ENCODE results near the gene MITF.
A peak's percentile ranks its signal among the peaks of the same experiment; 100 is the strongest.

Gene MITF

DNA sequence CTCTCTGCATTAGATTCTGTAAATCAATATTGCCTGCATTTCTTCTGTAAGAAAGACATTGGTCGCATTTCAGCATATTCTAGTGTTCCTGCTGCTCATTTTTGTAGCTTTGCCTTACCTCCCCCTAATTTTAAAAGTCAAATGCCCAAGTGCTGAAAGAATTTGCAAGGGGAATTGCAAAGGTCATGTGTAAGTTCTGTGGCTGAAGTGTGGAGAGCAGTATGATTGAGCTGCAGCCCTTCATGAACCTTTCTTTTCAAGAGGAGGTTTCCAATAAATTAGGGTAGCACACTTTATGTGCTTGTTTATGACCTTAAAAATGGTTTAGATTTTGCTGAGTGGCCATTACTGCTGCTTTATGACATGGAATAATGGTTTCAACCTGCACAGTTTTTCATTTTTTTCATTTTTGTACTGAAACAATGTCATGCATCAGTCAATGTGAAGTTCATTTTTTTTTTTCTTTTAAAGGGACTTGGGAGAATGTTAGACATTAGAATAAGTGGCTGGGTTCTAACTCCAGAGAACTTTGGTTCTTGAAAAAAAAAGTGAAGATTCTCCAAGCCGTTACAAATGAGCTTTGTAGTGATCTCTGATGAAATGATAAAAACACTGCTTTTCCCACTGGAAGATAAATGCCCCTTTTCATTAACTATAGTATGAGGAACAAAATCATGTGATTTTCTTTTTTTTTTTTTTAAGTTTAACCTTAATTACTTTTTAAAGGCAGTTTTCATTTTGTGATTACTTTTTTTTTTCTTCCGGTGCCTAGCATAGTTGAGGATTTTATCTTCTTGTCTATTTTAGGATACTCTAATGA lies 99.6 kb downstream of the MITF start:
- no peak for DNase-seq (ENCODE audit: low spot score)

DNA sequence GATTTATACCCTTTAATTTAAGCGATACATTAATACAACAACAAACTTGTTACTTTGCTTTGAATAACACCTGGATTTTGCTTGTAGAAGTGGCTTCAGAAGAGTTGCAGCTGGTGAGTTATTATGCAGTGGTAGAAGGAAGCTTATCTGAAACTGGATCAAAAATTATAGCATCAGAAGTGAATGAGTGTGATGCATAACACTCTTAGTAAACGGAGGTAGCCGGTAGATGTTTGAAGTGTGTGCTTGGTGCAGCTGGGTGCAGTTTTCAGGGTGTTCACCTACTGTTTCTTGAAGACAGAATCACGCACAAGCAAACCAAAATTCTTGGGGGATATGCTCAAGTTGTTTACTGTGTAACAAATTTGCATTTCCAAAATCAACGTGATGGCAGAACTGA lies 103.1 kb downstream of the MITF start:
- DNase-seq (ENCODE audit: low spot score) = no peak

DNA sequence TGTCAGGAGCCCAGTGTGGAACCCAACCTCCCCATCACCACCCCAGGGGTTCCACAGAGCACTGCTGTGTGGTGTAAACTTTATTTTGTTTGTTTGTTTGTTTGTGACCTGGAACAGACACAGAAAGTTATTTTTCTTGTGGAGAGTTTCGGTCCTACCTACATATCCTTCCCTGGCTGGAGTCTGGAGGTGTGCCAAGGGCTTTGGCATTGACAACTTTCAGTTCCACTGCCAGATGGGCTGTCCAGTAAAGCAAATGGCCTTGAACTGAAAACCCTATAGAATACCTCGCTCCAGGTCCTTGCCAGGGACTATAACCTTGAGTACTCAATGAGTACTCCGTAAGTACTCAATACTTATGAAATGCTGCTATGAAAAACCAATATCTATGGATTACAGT lies 103.5 kb downstream of the MITF start:
- DNase-seq (ENCODE audit: low spot score) = no peak

DNA sequence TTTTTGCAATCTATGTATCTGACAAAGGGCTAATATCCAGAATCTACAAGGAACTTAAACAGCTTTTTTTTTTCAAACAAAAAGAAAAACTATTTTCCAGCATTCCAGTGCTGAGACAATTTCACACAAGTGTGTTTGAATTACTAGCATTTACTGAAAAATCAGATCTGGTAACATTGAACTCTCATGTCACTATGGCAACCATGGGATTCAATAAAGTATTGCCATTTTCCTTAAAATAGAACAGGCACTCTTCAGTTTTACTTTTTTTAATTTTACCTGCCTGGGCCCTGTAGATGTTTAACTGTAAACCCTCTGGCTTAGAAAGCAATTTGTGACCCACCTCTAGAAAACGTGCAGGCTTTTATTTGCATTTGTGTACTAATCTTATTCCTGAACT lies 105.4 kb downstream of the MITF start:
- no peak for DNase-seq (ENCODE audit: low spot score)

DNA sequence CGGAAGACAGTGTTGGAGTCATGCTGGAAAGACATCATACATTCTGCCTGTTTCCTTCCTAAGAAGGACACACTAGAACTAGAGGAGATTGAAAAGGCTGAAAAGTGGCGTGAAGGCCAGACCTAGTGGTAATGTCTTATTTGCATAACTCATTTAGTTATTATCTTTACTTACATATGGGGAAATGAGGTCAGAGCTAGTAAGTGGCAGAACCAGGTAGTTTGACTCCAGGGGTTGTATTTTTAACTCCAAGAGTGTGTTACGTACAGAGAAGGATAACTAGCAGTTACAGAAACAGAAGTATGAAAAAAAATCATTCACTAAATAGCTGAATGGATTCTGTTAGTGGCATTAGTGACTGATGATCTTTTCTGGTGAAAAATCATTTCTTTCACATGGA lies 108.0 kb downstream of the MITF start:
- DNase-seq (ENCODE audit: low spot score) = no peak

DNA sequence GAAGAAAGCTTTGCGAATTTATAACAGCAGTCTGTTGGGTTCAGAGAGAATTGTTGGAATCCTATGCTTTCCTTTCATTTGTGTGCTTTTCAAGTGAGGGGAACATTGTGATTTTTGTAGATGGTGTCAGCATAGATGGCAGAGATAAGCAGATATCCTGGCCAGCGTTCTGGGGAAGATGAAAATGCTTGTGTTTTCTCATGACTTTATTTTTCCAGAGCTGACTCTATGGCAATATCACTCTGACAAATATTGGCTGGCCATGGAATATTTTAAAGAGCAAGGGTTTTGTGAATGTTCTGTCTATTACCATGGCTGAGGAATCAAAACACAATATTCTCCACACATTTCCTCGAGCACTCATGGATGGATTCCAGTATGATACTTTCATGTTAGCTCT lies 108.8 kb downstream of the MITF start:
- DNase-seq (ENCODE audit: low spot score) = no peak

DNA sequence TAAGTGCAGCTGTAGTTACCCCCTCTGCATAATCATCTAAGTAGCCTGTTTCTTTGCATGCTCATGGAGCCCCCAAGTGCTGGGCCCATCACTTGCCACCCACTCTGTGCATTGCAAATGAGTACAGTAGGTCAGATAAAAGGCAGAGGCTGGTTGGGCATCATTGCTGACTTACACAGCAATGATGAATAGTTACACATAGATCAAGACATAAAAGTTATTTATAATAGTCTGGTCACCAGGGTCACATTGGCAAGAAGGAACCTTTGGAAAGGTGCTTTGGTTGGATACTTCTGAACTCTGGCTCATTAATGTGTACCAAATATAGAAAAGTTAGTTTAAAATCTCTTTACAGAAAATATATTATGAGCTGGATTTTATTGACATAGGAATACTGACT lies 111.6 kb downstream of the MITF start:
- DNase-seq (ENCODE audit: low spot score) = no peak

DNA sequence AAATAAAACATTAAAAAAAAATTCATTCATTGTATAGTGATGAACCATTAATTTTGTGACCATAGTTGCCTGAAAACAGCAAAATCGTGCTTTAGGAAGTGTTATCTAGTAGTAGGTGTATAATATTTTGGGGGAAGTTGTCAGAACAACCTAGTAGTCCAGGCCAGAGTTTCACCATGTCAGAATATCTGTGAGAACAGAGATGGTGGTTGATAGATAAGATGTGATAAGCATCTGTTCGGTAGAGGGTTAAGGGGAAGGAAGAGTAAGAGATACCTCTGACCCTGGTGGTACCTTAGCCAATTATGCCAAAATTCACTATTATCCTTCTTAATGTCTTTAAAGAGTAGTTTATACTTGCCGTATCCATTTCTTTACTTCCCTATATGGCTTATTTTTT lies 113.8 kb downstream of the MITF start:
- no peak for DNase-seq (ENCODE audit: low spot score)

DNA sequence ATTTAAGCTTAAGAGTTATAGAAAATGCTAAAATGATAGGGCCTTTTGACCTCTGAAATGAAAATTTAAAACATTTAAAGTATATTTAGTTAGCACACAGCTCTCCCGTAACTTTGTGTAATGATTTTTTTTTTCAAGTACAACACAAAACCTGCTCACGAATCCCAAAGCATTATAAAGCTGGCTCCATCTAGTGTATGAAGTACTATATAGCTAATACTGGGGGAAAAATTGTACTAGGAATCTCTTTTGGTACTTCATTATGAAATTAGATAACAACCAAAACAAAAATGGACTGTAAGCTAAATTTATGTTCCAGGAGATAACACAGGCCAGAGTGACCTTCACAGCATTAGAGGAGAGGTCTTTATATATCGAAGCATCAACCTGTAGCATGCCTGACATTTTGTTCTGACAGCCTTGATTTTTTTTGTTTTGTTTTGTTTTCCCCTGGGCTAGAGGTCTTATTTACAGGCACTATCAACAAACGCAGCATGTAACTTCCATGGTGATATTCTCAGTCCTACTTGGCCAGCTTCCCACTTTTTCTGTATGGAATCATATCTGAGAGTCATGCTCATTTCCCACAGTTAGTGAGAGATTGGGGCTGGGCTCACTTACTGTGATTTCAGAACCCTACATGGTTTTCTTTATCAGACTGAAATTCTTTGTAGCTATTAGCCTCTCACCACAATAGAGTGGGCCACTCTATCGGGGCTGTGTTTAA lies 116.3 kb downstream of the MITF start:
- peak; percentile 38 for DNase-seq (ENCODE audit: low spot score)

DNA sequence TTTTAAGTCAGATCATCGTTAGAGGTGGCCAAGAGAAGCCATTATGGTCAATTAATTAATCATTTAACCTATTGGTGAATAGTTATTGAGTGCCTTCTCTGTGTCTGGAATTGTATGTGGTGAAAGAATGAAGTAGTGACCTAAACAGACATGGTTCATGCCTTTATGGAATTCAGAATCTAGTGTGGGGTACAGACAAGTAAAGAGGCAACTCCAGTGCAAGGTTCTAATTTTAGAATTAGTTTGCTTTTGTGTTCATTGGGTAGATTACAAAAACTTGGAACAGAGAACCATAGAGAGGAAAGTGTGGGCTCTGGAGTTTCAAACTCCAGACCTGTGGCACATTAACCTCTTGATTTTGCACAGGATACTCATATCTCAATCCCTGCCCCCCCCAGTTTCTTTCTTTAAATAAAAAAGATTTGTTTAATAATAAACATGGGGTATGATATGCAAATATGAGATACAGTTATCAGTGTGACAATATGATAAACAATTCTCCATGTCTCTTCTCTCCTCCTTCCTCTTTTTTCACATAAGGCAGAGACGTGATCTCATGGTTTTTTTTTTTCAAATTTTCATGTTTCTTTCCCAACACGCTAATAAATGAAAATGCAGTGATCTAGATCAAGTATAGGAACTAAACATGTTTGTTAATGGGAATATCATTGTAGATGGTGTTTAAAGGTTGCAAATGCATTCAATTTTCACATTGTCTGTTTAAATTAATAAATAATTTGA lies 117.9 kb downstream of the MITF start:
- no peak for DNase-seq (ENCODE audit: low spot score)

DNA sequence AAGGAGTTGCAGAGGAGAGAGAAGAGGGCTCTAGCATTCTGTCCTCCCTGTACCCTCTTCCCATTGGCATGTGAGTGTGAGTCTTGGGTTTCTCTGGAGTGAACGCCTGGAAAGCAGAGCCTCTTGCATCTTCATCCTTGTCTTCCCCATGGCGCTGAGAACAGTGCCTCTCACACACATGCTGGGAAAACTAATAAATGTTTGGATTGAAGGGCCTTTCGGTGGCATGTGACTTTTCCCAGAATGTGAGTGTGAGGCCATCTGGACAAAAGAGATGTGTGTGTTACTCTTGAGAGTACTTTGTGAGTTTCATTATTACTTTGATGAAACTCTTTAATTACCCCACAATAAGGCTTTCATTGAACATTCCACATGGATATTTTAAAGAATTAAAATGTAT lies 122.3 kb downstream of the MITF start:
- DNase-seq (ENCODE audit: low spot score) = no peak

DNA sequence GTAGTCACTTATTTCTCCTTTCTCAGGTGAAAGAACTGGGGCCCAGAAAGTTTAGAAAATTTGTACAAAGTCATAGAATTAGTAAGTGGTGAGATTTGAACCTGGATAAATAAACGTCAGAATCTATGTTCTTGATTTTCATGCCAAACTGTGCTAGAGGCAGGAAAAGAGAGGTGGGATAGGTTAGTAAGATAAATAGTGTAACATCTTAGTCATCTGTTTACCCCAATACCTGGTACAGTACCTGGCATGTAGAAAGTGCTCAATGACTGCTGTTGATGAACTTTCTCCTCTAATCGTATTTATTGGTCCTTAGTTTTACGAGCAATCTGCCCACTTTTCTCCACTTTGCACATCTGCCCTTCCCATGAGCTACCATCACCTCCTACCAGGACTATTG lies 124.9 kb downstream of the MITF start:
- no peak for DNase-seq (ENCODE audit: low spot score)

DNA sequence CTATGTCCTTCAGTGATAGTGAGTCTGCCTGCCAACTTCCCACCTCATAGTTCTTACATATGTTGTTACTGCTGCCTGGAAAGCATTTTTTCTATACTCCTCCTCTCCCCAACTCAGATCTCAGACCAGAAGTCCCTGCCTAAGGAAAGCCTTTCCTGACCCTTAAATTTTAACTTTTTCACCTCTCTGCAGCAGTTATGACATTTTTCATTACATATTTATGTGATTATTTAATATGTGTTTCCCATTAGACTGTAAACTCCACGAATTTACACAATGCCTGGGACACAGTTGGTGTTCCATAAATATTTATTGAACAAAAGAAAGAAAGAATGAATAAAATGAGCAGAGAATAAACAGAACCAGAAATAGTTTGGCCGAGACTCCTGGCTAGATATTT lies 125.5 kb downstream of the MITF start:
- DNase-seq (ENCODE audit: low spot score) = no peak

DNA sequence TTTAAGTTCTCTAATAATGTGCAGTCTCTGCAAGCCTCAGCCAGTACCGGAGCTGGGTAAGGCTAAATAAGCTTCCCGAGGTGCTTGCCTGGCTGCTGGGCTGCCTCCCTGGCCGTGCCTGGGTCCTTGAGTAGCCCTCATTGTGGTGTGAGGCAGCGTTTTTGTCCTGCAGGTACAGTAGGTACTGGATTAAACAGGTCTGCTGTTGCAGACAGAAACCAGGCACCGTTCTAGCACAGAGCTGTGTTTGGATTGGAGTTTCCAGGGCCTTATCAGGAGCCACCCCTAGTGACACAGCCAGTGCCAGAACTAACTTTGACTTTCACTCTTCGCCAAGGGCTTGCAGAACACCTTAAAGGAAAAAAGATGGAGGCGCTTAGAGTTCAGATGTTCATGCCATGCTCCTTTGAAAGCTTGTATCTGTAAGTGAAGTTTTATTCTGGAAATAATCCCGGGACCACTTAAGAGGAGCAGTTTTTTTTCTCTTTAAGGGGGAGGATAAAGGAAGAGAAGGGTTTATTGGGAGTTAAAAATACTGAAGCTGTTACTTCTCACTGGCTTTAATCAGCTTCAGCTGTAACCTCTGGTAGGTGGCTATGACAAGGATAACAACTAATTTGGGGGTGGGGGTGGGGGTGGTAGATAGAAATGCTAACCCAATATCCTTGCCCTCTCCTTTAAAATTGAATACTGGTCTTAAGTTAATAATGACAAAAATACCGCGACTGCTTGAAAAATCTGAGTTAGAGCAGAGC lies 126.8 kb downstream of the MITF start:
- no peak for DNase-seq (ENCODE audit: low spot score)

DNA sequence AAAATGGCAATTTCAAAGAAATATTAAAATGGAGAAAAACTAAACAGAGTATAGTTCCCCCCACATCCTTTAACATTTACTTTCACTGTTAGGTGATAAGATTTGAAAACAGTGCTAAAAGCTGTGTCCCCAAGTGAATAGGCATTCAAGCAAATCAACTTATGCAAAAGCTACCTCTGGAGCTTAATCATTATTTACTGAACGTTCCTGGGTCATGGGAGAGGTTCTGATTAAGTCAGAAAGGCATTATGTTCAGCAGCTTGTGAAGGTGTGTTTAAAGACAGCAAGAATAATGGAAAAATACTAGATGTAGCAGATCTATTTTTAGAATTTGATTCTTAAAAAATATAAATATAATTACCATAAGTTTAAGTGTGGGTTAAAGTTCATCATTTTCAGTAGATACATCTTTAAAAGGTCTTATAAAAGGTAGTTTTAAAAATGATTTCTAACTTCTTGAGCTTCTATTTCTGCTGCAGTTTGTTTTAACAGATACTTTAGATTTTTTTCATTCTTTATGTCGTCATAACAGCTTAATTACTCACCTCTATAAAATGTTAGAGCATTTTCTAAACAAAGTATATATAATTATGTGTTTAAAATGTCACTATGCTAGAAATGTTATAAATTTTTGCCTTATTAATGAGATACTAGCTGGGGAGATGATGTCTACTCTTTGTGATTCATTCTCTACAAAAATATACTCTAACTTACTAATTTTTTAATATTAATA lies 127.9 kb downstream of the MITF start:
- no peak for DNase-seq (ENCODE audit: low spot score)

DNA sequence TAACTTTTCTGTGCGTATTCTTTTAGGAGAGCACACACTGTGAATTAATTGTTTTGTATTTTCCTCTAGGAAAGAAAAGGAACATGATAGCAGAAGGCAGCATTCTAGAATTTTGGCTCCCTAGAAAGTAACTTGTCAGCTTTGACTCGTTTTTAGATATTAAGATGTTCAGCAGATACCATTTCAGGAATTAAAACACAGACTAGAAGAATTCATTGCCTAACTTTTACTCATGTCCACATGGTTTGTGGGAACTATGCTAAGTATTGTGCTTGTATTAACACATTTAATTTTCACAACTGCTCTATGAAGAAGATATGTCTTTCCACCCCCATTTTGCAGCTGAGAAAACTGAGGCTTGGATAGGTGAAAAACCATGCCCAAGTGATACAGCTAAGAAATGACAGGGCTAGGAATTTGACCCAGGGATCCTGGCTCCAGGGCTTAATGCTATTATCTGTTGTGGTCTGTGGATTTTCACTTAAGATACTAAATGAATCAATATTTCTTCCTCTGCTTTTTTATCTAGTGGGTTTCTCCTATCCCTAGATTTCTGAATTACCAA lies 128.8 kb downstream of the MITF start:
- DNase-seq (ENCODE audit: low spot score) = no peak

DNA sequence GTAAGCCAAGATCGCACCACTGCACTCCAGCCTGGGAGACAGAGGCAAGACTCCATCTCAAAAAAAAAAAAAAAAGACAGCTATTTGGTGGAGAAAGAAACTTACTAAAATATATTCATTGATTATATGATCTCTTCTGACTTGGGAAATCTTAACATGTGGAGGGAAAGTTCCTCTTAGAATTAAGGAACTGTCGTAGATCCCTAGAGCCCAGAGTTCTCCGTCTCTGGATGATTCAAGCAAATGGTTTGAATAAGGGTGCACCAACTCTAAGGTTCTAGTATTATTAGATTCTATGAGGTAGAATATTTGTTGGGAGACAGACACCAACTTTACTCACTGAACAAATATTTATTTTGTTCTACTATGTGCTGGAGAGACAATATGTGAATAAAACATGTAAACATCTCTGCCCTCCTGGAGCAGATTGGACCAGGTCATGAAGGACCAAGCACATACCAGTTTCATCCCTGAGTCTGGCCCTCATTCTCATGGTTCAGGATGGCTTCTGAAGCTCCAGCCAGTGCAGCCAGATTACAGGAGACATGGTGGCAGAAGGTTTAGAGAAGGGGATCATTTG lies 129.7 kb downstream of the MITF start:
- DNase-seq (ENCODE audit: low spot score) = no peak

DNA sequence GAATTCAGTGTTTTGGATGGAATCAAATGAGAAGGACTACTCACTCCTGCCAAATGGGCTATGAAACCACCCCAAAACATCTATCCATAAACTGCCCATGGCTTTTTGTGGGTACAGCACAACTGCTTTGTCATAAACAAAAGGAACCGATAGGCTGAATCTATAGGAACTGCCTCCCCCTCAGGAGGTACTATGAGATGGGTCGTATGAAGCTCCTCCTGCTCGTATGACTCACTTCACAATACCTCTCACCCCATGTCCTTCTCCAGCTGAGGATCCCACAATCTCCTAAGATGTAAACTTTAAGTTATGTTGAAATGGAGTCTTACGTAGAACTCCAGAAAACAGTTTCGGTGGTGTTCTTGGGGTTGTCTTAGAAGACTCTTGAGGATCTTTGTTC lies 130.4 kb downstream of the MITF start:
- no peak for DNase-seq (ENCODE audit: low spot score)

DNA sequence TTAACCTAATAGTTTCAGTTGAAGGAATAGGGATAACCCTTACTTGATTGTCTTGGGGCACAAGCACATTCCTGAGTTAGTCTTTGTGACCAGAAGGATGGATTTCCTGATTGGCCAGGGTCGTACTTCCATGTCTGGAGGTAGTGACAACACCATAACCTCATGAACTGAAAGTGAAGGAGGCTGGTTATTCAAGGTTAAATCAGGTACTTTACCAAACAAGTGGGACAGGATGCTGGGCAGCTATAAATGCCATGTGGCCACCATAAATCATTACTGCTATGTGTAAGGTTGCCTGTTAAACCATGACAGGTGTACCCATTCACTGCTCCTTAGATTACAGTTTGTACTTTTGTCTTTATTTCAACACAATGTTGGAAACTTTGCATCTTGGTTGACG lies 132.0 kb downstream of the MITF start:
- no peak for DNase-seq (ENCODE audit: low spot score)

DNA sequence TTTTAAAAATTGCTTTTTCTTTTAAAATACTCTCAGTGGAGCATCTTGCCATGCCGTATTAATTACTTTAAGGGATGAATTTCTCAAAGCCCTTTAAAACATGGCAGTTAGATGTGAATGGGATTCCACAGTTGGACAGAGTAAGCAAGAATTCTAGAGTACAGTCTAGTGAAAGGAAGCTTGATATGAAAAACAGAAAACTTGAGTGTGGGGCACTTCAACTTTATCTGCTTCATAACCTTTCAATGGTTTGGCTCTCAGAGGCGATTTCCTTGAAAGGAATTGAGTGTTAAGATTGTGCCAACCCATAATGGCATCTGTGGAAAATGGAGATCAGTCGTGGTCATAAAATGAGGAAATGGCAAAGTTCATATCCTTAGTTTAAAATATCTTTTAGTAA lies 132.6 kb downstream of the MITF start:
- no peak for DNase-seq (ENCODE audit: low spot score)
